ENCODE data around the gene SPINT3.
A peak's percentile ranks its signal among the peaks of the same experiment; 100 is the strongest.
"Not testable (repeated sequence)": the region's sequence is repeated elsewhere in the genome, so short reads cannot be mapped to it uniquely, and the experiment has no call there.

Gene SPINT3

GRCh38 chr20:45501600-45501999 is 13.8 kb downstream of the SPINT3 start:
- no peak for DNase-seq

DNA sequence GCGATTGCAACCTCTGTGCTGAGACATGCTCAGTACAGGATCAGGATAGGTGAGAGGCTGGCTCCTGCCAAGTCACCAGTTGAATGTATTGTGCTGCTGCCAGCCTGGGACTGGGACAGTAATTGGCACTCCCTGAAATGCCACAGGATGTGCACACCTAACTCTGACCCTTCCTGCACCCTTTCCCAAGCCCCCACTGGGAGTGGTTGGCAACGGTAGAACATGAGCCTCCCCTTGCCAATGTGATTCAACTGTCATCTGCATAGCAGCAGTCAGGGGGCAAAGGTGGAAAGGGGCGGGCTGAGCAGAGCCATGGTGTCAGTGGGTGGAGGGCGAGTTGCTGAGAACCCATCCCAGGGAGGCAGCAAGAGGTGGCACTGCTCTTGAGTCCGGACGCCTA is 15.4 kb downstream of the SPINT3 start:
- no peak for DNase-seq

GRCh38 chr20:45497971-45498494 is 17.4 kb downstream of the SPINT3 start:
- no peak for DNase-seq

DNA sequence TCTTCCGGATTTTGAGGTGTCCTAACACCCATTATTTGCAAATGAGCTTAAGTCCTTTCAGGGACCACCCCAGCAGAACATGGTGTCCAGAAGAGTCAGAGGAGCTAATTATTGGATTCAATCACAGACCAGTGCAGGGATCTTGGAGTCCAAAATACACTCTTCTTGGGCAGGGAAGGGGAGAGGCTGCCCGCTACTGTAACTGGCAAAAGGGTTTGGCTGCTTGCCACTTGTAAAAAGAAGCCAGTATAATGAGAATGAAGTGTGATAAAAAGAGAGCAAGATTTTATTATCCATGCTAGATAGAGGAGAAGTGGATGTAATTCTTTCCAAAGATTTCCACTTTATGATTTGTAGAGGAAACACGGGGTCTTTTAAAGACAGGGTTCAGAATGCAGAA is 19.3 kb downstream of the SPINT3 start:
- DNase-seq = no peak

- no peak for DNase-seq
Observed at GRCh38 chr20:45495501-45495941, 19.9 kb downstream of the SPINT3 start.

DNA sequence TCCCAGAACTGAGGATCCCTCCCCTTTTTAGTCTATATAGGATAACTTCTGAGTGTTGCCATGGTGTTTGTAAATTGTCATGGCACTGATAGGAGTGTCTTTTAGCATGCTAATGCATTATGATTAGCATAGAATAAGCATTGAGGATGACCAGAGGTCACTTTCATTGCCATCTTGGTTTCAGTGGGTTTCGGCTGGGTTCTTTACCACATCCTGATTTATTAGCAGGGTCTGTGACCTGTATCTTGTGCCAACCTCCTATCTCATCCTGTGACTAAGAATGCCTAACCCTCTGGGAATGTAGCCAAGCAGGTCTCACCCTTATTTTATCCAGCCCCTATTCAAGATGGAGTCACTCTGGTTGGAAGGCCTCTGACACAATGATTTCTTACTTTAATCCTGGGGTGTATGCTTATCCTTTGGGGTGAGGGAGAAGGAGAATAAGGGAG is 26.3 kb downstream of the SPINT3 start:
- DNase-seq = no peak

DNA sequence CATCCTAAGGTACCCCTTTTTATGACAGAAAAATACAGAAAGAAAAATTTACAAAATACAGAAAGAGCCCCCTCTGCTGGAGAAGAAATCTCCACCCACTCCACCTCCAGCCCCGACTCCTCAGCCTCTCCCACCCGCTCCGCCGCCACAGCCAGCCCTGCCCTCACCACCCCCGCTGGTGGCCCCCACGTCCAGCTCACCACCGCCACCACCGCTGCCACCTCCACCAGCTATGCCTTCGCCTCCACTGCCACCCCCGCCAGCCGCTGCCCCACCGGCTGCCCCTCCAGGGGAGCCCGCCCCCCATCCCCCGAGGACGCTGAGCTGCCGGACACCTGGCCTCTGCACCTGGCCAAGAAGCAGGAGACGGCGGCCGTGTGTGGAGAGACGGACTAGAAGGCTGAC is 28.2 kb downstream of the SPINT3 start:
- peak; percentile 13 for DNase-seq

DNA sequence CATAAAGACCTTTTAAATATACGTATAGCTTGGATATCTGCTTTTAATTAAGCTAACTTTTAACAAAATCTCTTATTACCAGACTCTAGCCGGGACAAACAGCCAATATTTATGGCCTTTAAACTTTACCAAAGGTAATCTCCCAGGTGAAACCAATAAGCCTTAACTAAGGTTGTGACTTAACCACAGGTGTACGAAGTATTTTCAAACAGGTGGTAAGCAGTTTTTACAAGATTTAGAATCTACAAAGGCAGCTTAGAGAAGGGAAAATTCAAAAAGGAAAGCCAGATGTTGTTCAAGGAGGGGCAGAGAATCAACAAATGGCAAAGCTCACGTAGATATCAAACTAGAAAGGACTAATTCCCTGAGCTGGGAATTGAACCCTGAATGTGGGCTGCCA is 30.0 kb downstream of the SPINT3 start:
- no peak for DNase-seq

GRCh38 chr20:45484676-45485075 is 30.7 kb downstream of the SPINT3 start:
- DNase-seq = no peak

DNA sequence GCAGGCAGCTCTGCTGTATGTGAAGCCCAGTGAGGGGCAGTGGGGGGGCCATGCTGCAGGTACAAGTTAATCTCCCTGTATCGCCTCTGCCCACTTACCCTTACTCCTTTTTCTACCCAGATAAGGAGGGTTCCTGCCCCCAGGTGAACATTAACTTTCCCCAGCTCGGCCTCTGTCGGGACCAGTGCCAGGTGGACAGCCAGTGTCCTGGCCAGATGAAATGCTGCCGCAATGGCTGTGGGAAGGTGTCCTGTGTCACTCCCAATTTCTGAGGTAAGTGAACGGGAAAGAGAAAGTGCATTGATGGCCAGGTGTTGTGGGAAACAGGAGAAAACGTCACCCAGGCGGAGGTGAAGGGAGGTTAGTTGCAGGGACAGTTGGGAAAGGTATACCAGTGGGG is 35.6 kb downstream of the SPINT3 start:
- no peak for DNase-seq

DNA sequence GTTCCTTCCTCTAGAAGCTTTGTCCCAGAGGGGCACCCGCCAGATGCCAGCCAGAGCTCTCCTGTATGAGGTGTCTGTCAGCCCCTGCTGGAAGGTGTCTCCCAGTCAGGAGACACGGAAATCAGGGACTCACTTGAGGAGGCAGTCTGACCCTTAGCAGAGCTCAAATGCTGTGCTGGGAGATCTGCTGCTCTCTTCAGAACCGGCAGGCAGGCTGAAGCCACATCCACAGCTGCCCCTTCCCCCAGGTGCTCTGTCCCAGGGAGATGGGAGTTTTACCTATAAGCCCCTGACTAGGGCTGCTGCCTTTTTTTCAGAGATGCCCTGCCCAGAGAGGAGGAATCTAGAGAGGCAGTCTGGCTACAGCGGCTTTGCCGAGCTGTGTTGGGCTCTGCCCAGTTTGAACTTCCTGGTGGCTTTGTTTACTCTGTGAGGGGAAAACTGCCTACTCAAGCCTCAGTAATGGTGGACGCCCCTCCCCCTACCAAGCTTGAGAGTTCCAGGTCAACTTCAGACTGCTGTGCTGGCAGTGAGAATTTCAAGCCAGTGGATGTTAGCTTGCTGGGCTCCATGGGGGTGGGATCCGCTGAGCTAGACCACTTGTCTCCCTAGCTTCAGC is 37.8 kb downstream of the SPINT3 start:
- DNase-seq = not testable (repeated sequence)

GRCh38 chr20:45472286-45472685 is 43.1 kb downstream of the SPINT3 start:
- DNase-seq = not testable (repeated sequence)

DNA sequence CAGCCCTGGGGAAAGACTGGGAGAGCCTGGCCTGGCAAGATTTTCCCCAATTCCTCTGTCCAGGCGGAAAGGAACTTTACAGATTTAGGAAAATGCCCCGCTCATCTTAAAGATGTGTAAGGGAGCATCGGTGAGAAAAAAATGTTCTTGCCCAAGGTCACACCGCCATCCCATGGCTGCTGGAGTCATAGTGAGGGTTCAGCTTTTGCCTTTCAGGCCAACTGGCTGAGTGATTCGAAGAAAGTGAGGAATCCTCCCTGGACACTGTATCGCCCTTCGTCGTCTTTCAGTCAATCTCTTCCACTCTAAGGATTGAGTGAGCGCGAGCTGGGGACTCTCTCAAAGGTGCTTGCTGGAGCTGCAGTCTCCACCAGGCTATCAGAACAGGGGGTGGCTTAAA is 44.5 kb downstream of the SPINT3 start:
- peak; percentile 62 for DNase-seq

- peak; percentile 72 for DNase-seq
Observed at GRCh38 chr20:45470262-45470931, 45.0 kb downstream of the SPINT3 start.

GRCh38 chr20:45469336-45470261 is 45.8 kb downstream of the SPINT3 start, which contains the start of gene WFDC2:
WFDC2 (plus strand) TSS chr20:45469753; CDS start chr20:45469782, 29 bp downstream.
- peak; percentile 67 for DNase-seq

GRCh38 chr20:45467861-45468260 is 47.6 kb downstream of the SPINT3 start:
- DNase-seq = no peak

DNA sequence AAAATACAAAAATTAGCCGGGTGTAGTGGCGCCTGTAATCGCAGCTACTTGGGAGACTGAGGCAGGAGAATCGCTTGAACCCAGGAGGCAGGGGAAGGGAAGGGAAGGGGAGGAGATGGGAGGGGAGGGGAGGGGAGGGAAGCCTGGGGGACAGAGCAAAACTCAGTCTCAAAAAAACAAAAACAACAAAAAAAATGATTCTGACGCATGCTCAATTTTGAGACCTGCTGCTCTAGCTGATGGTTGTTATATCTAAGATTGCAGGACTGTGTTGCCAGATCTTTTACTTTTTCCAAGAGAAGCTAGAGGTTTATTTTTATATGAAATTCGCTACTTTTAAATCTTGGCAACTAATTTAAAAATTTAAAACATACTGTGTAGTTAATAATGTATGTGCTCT is 48.2 kb downstream of the SPINT3 start:
- DNase-seq = no peak

- DNase-seq = no peak
Observed at GRCh38 chr20:45465491-45466266, 49.7 kb downstream of the SPINT3 start.

DNA sequence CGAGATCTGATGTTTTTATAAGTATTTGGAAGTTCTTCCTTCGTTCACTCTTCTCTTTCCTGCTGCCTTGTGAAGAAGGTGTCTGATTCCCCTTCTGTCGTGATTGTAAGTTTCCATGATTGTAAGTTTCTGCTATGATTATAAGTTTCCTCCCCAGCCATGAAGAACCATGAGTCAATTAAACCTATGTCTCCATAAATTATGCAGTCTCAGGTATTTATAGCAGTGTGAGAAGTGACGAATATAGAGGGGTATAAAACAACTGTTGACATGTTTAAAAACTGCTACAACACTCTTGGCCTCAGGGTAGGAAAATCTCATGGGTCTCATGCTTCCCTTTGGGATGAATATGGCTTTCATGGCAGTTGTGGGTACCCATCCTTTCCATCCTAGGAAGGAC is 51.7 kb downstream of the SPINT3 start:
- no peak for DNase-seq

GRCh38 chr20:45462711-45463509 is 52.5 kb downstream of the SPINT3 start:
- DNase-seq = no peak

Measured in NCI-H526 treated with DMSO at 0.1 percent for 48 hours (cell line).